ENCODE measurements around the gene C6orf141.

Gene C6orf141

DNA sequence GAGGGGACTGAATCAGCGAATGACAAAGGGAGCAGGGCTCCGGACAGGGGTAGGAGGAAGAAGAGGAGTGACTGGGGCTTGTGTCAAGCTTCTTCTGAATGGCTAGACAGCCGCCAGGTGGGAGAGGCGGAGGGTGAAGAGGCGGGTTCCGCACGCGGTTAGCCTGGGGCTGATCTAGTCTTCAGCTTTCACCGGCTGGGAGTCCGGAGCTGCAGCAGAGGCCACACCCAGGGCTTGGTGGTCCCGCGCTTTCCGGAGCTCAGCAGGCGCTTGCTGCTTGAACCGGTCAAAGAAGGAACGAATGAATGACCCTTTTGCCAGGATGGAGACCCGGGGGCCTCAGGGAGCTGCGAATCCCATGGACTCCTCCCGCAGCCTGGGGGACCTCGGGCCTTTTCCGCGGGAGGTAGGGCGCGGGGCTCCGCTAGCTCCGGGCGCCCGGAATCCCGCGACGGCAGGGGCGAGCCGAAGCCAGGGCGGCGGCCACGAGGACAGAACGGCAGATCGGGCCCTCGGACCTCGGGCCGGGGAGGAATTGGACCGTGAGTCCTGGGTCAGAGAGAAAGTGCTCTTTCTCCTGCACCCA is at the start of gene C6orf141:
Gene C6orf141 (plus strand): TSS at position 177 of the 586 bp plus-strand sequence. CDS start 125 bp downstream, at position 302.
- peak; percentile 27 for DNase-seq (ENCODE audit: insufficient read length, low spot score)
- FAIRE-seq, result peak; percentile 75
- TF ChIP-seq POLR2A (IDR thresholded peaks at IDR 0.05; ENCODE audit: low read depth, low read length), result no peak

DNA sequence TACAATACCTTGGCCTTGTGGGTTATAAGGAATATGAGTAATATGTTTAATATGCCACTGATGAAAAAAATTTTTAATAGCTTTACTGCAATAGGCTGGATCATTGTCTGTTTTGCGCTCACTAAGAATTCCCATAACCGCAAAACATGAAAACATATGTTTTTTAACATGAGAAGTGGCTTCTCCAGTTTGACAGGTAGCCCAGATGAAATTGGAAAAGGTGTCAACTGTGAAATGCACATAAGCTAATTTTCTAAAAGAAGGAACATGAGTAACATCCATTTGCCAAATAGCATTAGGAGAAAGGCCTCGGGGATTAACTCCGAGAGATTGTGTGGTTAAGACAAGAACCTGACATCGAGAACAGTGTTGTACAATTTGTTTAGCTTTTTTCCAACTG is 45.8 kb upstream of the C6orf141 start:
- TF ChIP-seq POLR2A (IDR thresholded peaks at IDR 0.05; ENCODE audit: low read depth, low read length), result no peak
- no peak for DNase-seq (ENCODE audit: insufficient read length, low spot score)
- FAIRE-seq, result peak; percentile 30

DNA sequence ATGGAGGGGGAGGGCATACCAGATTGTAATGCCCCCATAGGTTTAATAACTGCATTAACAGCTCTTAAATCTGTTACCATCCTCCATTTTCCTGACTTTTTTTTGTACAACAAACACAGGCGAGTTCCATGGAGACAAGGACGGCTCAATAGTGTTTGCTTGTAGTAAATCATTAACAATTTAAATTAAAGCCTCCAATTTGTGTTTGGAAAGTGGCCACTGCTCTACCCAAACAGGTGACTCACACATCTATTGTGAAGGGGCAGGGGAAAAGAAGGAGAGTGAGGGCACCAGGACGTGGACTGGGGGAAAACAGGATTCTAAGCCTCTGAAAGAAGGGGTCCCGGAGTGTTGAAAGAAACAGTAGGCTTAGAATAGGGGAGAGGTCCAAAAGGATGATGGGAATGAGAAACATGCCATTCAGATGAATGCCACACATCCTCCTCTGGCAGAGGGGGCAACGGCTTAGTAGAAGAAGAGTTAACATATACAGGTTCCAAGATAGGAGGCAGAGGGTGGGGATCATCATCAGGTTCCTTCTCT is 43.8 kb upstream of the C6orf141 start:
- no peak for TF ChIP-seq POLR2A (IDR thresholded peaks at IDR 0.05; ENCODE audit: low read depth, low read length)
- no peak for FAIRE-seq
- no peak for DNase-seq (ENCODE audit: insufficient read length, low spot score)

DNA sequence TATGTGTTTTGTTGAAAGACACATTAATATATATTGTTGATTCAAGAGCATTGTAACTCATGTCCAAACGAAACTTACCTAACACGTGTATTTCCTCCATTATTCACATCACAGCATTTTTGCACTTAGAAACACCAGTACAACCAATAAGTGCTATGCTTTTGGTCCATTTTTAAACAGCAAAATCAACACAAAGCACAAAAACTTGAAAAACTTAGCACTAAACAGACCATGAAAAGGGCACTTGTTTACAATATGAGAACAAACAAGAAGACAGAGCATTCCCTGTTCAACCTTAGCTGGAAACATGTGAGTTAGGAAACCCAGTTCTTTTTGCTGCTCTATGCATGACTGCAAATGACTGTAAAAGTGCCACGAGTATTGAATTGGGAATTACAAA is 41.1 kb upstream of the C6orf141 start:
- FAIRE-seq, result no peak
- DNase-seq (ENCODE audit: insufficient read length, low spot score), result no peak
- TF ChIP-seq POLR2A (IDR thresholded peaks at IDR 0.05; ENCODE audit: low read depth, low read length), result no peak

DNA sequence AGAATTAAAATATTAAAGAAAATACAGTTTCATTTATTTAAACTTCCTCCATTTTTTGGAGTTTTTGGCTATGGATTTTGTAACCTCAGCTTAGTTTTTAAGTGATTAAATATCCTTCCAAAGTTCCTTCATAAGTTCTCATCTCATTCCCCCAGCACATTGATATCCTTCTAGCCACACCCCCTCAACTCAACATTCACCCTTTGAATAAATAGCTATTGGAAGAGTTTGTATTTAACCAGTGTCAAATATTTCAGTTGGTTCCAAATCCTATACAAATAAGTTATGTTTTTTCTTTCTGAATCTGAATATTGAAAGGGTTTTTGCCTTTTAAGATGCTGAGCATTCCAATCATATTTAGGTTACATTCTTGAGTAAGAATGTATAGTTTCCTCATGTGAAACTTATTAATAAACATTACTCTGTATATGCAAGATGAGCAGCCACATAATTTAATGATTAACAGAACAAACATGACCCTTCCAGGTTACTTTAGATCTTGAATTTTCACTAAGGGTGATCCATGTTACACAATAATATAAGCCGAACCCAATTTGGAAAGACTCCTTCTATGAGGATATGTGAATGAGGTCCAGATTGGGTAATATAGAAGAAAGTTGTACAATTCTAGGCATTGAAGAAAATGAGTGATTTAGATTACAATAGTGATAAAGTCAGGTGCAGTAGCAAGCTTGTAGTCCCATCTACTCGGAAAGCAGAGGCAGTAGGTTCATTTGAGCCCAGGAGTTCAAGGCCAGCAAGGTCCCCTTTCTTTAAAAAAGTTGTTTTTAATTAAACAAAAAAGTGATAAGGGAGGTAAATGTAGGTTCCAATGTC is 37.1 kb upstream of the C6orf141 start:
- TF ChIP-seq POLR2A (IDR thresholded peaks at IDR 0.05; ENCODE audit: low read depth, low read length), result no peak
- FAIRE-seq (no peak), DNase-seq (ENCODE audit: insufficient read length, low spot score) (no peak)

DNA sequence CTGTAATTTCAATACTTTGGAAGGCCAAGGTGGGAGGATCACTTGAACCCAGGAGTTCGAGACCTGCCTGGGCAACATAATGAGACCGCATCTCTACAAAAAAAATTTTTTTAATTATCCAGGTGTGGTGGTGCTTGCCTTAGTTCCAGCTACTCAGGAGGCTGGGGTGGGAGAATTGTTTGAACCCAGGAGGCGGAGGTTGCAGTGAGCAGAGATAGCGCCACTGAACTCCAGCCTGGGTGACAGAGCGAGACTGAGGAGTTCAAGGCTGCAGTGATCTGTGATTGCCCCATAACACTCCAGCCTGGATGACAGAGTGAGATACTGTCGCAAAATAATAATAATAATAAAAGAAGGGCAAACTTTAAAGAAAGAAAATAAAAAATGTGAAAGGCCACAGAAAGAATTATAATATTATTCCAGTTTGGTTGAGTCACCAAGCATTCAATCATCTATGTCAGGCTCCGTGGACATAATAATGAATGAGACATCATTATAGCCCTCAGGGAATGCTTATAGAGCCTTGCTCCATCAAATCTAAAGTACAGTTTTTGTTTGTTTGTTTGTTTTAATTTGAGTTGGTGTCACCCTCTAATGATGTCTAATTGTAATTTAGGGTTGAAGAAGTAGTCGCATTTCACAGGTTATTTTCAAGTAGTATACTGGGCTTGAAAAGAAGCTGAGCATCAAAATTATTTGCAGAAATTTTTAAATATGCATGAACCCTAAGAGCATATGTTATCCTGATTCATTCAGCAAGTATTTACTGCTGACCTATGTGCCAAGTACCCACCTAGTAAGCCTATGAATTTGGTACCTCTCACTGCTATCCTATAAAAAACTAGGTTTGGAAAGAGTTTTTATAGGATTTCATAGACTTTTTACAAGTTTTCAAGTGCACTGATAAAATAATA is 35.6 kb upstream of the C6orf141 start:
- no peak for TF ChIP-seq POLR2A (IDR thresholded peaks at IDR 0.05; ENCODE audit: low read depth, low read length)

DNA sequence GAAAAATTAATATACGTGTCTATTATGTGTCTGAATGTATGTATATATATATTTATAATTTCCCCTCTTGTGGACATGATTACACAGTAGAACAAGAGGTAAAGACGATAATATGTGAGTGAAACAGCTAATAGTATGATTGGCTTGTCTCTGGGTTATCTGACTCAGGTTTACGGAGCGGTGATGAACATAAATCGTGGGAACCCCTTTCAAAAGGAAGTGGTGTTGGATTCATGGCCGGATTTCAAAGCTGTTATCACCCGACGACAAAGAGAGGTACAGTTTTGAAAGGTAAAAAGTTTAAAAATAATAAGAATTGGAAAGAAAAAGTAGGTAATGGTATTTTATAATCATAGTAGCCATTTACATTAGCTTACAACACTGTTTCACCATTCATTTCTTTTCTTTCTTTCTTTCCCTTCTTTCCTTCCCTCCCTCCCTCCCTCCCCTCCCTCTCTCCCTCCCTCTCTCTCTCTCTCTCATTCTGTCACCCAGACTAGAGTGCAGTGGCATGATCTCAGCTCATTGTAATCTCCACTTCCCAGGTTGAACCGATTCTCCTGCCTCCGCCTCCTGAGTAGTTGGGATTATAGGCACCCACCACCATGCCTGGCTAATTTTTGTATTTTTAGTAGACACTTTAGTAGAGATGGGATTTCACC is 34.9 kb upstream of the C6orf141 start:
- no peak for DNase-seq (ENCODE audit: insufficient read length, low spot score)
- peak; percentile 83 for FAIRE-seq
- TF ChIP-seq POLR2A (IDR thresholded peaks at IDR 0.05; ENCODE audit: low read depth, low read length), result no peak

More for the DNA sequence above, 35.6 kb upstream of the C6orf141 start:
- DNase-seq (ENCODE audit: insufficient read length, low spot score) (no peak), FAIRE-seq (peak; percentile 69)

DNA sequence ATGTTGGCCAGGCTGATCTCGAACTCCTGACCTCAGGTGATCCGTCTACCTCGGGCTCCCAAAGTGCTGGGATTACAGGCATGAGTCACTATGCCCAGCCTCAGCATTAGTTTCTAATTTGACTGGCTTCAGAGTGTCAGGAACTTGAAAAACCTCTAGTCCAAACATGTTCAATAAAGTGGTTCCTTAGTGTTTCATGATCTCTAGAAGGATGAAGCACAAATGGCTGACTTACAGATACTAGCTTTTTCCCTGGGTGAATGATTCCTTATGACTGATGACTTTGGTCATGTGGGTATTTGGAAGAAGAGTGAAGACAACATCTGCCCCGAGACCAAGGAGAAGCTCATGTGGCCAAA is 34.3 kb upstream of the C6orf141 start:
- no peak for TF ChIP-seq POLR2A (IDR thresholded peaks at IDR 0.05; ENCODE audit: low read depth, low read length)
- DNase-seq (ENCODE audit: insufficient read length, low spot score), result no peak
- peak; percentile 61 for FAIRE-seq

DNA sequence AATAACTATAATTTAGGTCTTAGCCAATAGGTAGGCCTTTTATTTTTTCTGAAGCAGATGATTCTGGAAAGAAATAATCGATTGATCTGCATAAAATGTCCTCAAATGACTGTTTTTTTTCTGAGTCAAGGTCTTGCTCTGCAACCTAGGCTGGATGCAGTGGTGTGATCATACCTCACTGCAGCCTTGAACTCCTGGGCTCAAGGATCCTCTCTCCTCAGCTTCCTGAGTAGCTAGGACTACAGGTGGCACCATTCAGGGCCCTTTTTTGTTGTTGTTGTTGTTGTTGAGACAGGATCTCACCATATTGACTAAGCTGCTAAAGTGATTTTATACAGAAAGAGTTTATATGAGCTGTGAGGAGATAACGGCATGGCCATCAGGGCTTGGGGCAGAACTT is 32.5 kb upstream of the C6orf141 start:
- DNase-seq (ENCODE audit: insufficient read length, low spot score) (no peak), FAIRE-seq (no peak)
- no peak for TF ChIP-seq POLR2A (IDR thresholded peaks at IDR 0.05; ENCODE audit: low read depth, low read length)

DNA sequence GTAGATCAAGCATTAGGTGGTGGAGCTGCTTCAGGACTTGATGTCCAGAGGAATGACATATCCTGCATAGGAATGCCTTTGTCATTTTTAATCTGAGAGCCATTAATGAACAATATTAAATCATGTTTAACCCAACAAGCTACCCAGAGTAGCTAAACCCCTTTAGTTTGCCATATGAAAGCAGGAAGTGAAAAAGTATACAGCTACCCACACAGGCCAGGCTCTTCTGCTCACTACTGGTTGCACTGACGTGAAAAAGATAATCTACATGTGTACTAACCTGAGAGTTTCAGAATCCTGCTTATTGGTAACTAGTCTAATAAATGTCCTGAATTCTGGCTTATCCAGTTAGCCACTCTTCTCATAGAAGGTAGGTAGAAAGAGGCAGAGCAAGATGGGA is 30.8 kb upstream of the C6orf141 start:
- DNase-seq (ENCODE audit: insufficient read length, low spot score) (no peak), FAIRE-seq (no peak)
- TF ChIP-seq POLR2A (IDR thresholded peaks at IDR 0.05; ENCODE audit: low read depth, low read length), result no peak

DNA sequence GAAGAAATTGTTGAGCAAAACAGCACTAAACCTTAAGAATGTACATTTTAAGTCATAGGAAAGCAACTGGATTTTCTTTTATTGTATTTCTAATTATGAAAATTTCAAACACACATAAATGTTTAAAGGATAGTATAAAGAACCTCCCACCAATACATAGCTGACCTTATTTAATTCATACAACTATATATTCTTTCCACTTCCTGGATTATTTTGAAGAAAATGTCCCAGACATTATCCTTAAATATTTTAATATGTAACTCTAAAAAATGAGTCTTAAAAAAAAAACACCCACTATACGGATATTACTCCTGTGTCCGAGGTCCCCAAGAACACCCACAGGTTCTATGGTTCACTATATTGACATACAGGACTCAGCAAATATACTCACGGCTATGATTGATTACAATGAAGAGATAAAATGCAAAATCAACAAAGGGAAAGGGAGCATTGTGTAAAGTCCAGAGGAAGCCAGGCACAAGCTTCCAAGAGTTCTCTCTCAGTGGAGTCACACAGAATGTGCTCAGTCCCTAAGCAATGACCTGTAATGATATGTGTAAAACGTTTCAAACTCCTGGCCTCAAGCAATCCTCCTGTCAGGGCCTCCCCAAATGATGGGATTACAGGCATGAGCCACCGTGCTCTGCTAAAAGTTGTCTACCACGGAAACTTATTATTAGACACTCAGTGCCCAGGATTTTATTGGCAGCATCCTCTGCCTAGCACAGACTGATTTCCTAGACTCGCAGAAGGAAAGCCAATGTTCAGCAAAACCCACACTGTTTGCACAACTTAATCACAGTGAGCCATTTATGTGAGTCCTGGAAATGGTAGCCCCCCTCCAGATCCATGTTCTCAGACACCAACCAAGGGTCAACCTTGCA is 27.5 kb upstream of the C6orf141 start:
- no peak for TF ChIP-seq POLR2A (IDR thresholded peaks at IDR 0.05; ENCODE audit: low read depth, low read length)
- FAIRE-seq, result no peak
- DNase-seq (ENCODE audit: insufficient read length, low spot score), result no peak

DNA sequence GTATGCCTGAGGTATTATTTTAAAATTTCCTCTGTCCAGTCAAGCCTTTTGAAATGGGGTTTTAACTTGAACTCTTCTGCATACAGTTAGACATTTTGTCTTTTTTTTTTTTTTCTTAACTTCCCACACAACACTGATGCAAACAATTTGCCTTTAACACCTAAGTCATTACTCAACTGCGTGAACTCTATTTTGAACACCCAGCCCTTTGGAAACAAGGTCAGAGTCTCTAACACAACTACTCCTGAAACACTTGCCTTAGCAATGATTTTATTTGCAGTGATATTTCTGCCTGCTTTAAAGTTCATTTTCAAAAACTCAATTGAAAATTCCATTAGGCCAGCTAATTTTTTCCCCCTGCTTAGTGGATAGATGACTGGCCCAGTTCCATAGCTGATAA is 26.6 kb upstream of the C6orf141 start:
- no peak for TF ChIP-seq POLR2A (IDR thresholded peaks at IDR 0.05; ENCODE audit: low read depth, low read length)
- FAIRE-seq (no peak), DNase-seq (ENCODE audit: insufficient read length, low spot score) (no peak)

All from H54 (cell line).